IMR-90 (cell line): ENCODE results near the gene TPP2. TPM values are rescaled to one million over a fixed set of nuclear protein-coding genes. Genes with fewer than 3 reads are reported as not detected.

Experiments used
- ATAC-seq: fragments of 200-7000 bp; cut with Tn5 transposase; 2 replicates; pipeline ENCODE4 v1.9.1; 2020; ENCODE audit warnings: low read depth, mild to moderate bottlenecking, moderate library complexity
- BruUV-seq: library from RNA; stranded (reverse); fragments of 400-500 nt; replicated peaks from 2 replicates; lab custom pipeline; 2021; lab: Mats Ljungman, UMichigan
- CTCF ChIA-PET: fragments of 300-600 bp; formaldehyde crosslinking; extraction: SDS; loops from one replicate; lab custom pipeline; 2021; ENCODE audit warnings: antibody characterized with exemption; lab: Yijun Ruan, JAX
- POLR2A ChIA-PET: fragments of 300-600 bp; sonication (Branson Sonifier 250); formaldehyde crosslinking; loops from one replicate; lab custom pipeline; 2022; ENCODE audit warnings: antibody characterized with exemption; ENCODE audit not compliant: unreplicated experiment; lab: Charles Lee
- DNase-seq: peaks from one replicate; pipeline ENCODE4 v3.0.0; 2013
- H2AFZ ChIP-seq: replicated peaks from 2 replicates; pipeline ENCODE3; 2013; ENCODE audit warnings: low read length, mild to moderate bottlenecking; ENCODE audit not compliant: poor library complexity
- H2AK5ac ChIP-seq: 2 replicates; pipeline ENCODE4 v1.6.1; 2013; ENCODE audit warnings: low read depth, low read length, inconsistent platforms
- H2AK9ac ChIP-seq: replicated peaks from 2 replicates; pipeline ENCODE3; 2013; ENCODE audit warnings: mild to moderate bottlenecking, low read depth, low read length, moderate library complexity; ENCODE audit not compliant: poor library complexity
- H2BK120ac ChIP-seq: 2 replicates; pipeline ENCODE4 v1.6.1; 2013; ENCODE audit warnings: low read depth, low read length, inconsistent platforms
- H2BK15ac ChIP-seq: 3 replicates; pipeline ENCODE4 v1.6.1; 2013; ENCODE audit warnings: low read depth, low read length, inconsistent platforms
- H2BK20ac ChIP-seq: 2 replicates; pipeline ENCODE4 v1.6.1; 2013; ENCODE audit warnings: low read depth, mild to moderate bottlenecking, inconsistent platforms, low read length, moderate library complexity
- H2BK5ac ChIP-seq: 2 replicates; pipeline ENCODE4 v1.6.1; 2013; ENCODE audit warnings: mild to moderate bottlenecking, low read depth, low read length, inconsistent platforms; ENCODE audit not compliant: poor library complexity, severe bottlenecking
- H3K14ac ChIP-seq: replicated peaks from 2 replicates; pipeline ENCODE4 v1.6.1; 2013; ENCODE audit warnings: low read depth, low read length, inconsistent platforms
- H3K18ac ChIP-seq: 2 replicates; pipeline ENCODE4 v1.6.1; 2013; ENCODE audit warnings: low read depth, low read length, control low read depth
- H3K23ac ChIP-seq: 2 replicates; pipeline ENCODE4 v1.6.1; 2013; ENCODE audit warnings: low read depth, low read length, inconsistent platforms
- H3K27ac ChIP-seq: 2 replicates; pipeline ENCODE4 v1.5.1; 2013; ENCODE audit warnings: mild to moderate bottlenecking, control low read depth, low read length; ENCODE audit not compliant: insufficient read depth
- H3K27me3 ChIP-seq: 2 replicates; pipeline ENCODE4 v1.6.1; 2013; ENCODE audit warnings: low read length; ENCODE audit not compliant: control insufficient read depth, insufficient read depth
- H3K36me3 ChIP-seq: 2 replicates; pipeline ENCODE4 v1.6.1; 2013; ENCODE audit warnings: low read length, mixed read lengths; ENCODE audit not compliant: control insufficient read depth, insufficient read depth
- H3K4ac ChIP-seq: 2 replicates; pipeline ENCODE4 v1.6.1; 2013; ENCODE audit warnings: low read depth, low read length, inconsistent platforms
- H3K4me1 ChIP-seq: 2 replicates; pipeline ENCODE4 v1.6.1; 2013; ENCODE audit warnings: low read length, mixed read lengths; ENCODE audit not compliant: control insufficient read depth, insufficient read depth
- H3K4me2 ChIP-seq: 2 replicates; pipeline ENCODE4 v1.6.1; 2013; ENCODE audit warnings: low read depth, mild to moderate bottlenecking, control low read depth, low read length, moderate library complexity
- H3K4me3 ChIP-seq: 2 replicates; pipeline ENCODE4 v1.5.1; 2013; ENCODE audit warnings: low read depth, mild to moderate bottlenecking, control low read depth, low read length, moderate library complexity; ENCODE audit not compliant: insufficient read depth
- H3K56ac ChIP-seq: 2 replicates; pipeline ENCODE4 v1.6.1; 2013; ENCODE audit warnings: low read length, inconsistent platforms; ENCODE audit not compliant: insufficient read depth; ENCODE audit errors: extremely low read depth
- H3K79me1 ChIP-seq, 2 experiments: 2 replicates each; pipeline ENCODE4 v1.6.1; 2013; ENCODE audit warnings: low read length in 2 of 2, inconsistent platforms in 1 of 2, low read depth in 1 of 2
- H3K9ac ChIP-seq: 2 replicates; pipeline ENCODE4 v1.6.1; 2013; ENCODE audit warnings: low read depth, low read length, control low read depth
- H3K9me1 ChIP-seq: 2 replicates; pipeline ENCODE4 v1.6.1; 2013; ENCODE audit warnings: low read length, inconsistent platforms; ENCODE audit not compliant: insufficient read depth
- H3K9me3 ChIP-seq: 2 replicates; pipeline ENCODE4 v1.6.1; 2013; ENCODE audit warnings: low read length; ENCODE audit not compliant: control insufficient read depth, insufficient read depth
- H4K20me1 ChIP-seq: 2 replicates; pipeline ENCODE4 v1.6.1; 2013; ENCODE audit warnings: low read length, inconsistent platforms; ENCODE audit not compliant: insufficient read depth
- H4K5ac ChIP-seq: 2 replicates; pipeline ENCODE4 v1.6.1; 2013; ENCODE audit warnings: mild to moderate bottlenecking, low read depth, low read length, control low read depth
- H4K8ac ChIP-seq, 2 experiments: 2 replicates each; pipeline ENCODE4 v1.6.1; 2013; ENCODE audit warnings: low read depth in 2 of 2, low read length in 2 of 2, control low read depth in 1 of 2, inconsistent platforms in 1 of 2
- H4K91ac ChIP-seq: 2 replicates; pipeline ENCODE4 v1.6.1; 2013; ENCODE audit warnings: low read depth, low read length, inconsistent platforms; ENCODE audit not compliant: insufficient read depth
- BHLHE40 ChIP-seq: fragments of 150-350 bp; IDR thresholded peaks from 2 replicates; pipeline ENCODE4 v1.6.1; 2016; ENCODE audit warnings: mild to moderate bottlenecking, low read depth, low read length
- CEBPB ChIP-seq: IDR thresholded peaks from 2 replicates; pipeline ENCODE4 v1.6.1; 2012; ENCODE audit warnings: low read depth, low read length, improper control_type of control experiment
- CHD1 ChIP-seq: IDR thresholded peaks from 2 replicates; pipeline ENCODE4 v1.6.1; 2012; ENCODE audit warnings: low read depth, low read length, improper control_type of control experiment
- CTCF ChIP-seq: conservative IDR thresholded peaks from 2 replicates; pipeline ENCODE4 v1.5.1; 2012; ENCODE audit warnings: mild to moderate bottlenecking, low read depth, low read length, improper control_type of control experiment
- ELK1 ChIP-seq: fragments of 150-350 bp; IDR thresholded peaks from 2 replicates; pipeline ENCODE4 v1.6.1; 2016; ENCODE audit warnings: low read depth, mild to moderate bottlenecking, low read length, moderate library complexity, borderline replicate concordance
- FOS ChIP-seq: fragments of 150-350 bp; IDR thresholded peaks from 2 replicates; pipeline ENCODE4 v1.6.1; 2016; ENCODE audit warnings: low read depth, low read length
- MAFK ChIP-seq: IDR thresholded peaks from 2 replicates; pipeline ENCODE4 v1.6.1; 2012; ENCODE audit warnings: low read depth, low read length, improper control_type of control experiment
- MAZ ChIP-seq: IDR thresholded peaks from 2 replicates; pipeline ENCODE4 v1.6.1; 2012; ENCODE audit warnings: low read depth, mild to moderate bottlenecking, low read length, improper control_type of control experiment, moderate library complexity, borderline replicate concordance
- MXI1 ChIP-seq: IDR thresholded peaks from 2 replicates; pipeline ENCODE4 v1.6.1; 2012; ENCODE audit warnings: low read depth, mild to moderate bottlenecking, low read length, moderate library complexity, borderline replicate concordance
- NFE2L2 ChIP-seq: fragments of 150-350 bp; IDR thresholded peaks from 2 replicates; pipeline ENCODE4 v1.6.1; 2016; ENCODE audit warnings: low read depth, mild to moderate bottlenecking, low read length
- POLR2A ChIP-seq: IDR thresholded peaks from 2 replicates; pipeline ENCODE4 v1.6.1; 2012; ENCODE audit warnings: mild to moderate bottlenecking, low read depth, low read length
- RAD21 ChIP-seq: IDR thresholded peaks from 2 replicates; pipeline ENCODE4 v1.6.1; 2012; ENCODE audit warnings: low read length, improper control_type of control experiment
- RCOR1 ChIP-seq: IDR thresholded peaks from 2 replicates; pipeline ENCODE4 v1.6.1; 2012; ENCODE audit warnings: mild to moderate bottlenecking, low read length, improper control_type of control experiment; ENCODE audit not compliant: insufficient replicate concordance
- RFX5 ChIP-seq: IDR thresholded peaks from 2 replicates; pipeline ENCODE4 v1.8.0; 2012; ENCODE audit warnings: low read depth, mild to moderate bottlenecking, low read length, moderate library complexity
- SMC3 ChIP-seq: fragments of 150-350 bp; IDR thresholded peaks from 2 replicates; pipeline ENCODE4 v1.6.1; 2016; ENCODE audit warnings: low read depth, mild to moderate bottlenecking, antibody characterized with exemption, low read length, moderate library complexity
- USF2 ChIP-seq: fragments of 150-350 bp; IDR thresholded peaks from 2 replicates; pipeline ENCODE4 v1.6.1; 2017; ENCODE audit warnings: mild to moderate bottlenecking, antibody characterized with exemption, low read length, low read depth
- WGBS, 2 experiments: methylation state at CpG; one replicate each; pipeline versions ENCODE4 v1.1.5 to v1.1.7; 2013; ENCODE audit warnings: missing lambda C conversion rate in 2 of 2; ENCODE audit not compliant: insufficient read length in 1 of 2; ENCODE audit errors: extremely low coverage in 2 of 2; 5-methylcytosine and 5-hydroxymethylcytosine counted together
- dilution Hi-C: fragments of 300-500 bp; cut with HindIII; formaldehyde crosslinking; loops from one replicate; pipeline ENCODE4 v1.14.3; 2018; ENCODE audit warnings: low sequenced_read_pairs; ENCODE audit not compliant: unreplicated experiment
- in situ Hi-C: fragments of 300-500 bp; cut with MboI; formaldehyde crosslinking; loops from 3 replicates; pipeline ENCODE4 v1.14.3; 2019; ENCODE audit warnings: low sequenced_read_pairs, inconsistent platforms, mixed read lengths
- intact Hi-C: fragments of 100-400 bp; cut with micrococcal nuclease; formaldehyde crosslinking; loops from 2 replicates; pipeline ENCODE4 v1.10.0; 2022
- polyA plus RNA-seq, 3 experiments: library from polyadenylated mRNA; depleted of rRNA; stranded (reverse); fragments of >200 nt; gene quantifications; 2 replicates each; pipeline ENCODE4 v1.2.3, GENCODE V29; 2012; ENCODE audit warnings: low replicate concordance in 1 of 3
- total RNA-seq: library from RNA; depleted of rRNA; stranded (reverse); fragments of >200 nt; gene quantifications from 2 replicates; pipeline ENCODE4 v1.2.3, GENCODE V29; 2012

Gene TPP2
- total and polyA plus RNA-seq, 2 of the 4 experiments (the other 2 are of a cell fraction): 27.6 to 52.9 TPM

GRCh38 chr13:102715447-102715846, 118.7 kb downstream of the TPP2 start:
- TF ChIP-seq SMC3: no peak
- TF ChIP-seq CTCF: no peak
- TF ChIP-seq RAD21: no peak
- TF ChIP-seq USF2: no peak
- no peak for TF ChIP-seq BHLHE40
- no peak for TF ChIP-seq POLR2A
- TF ChIP-seq RCOR1: no peak
- no peak for TF ChIP-seq MAZ
- TF ChIP-seq ELK1: no peak
- no peak for TF ChIP-seq CHD1
- TF ChIP-seq MXI1: no peak
- TF ChIP-seq FOS: no peak
- TF ChIP-seq NFE2L2: no peak
- no peak for TF ChIP-seq MAFK
- no peak for TF ChIP-seq CEBPB
- no peak for TF ChIP-seq RFX5
- no peak for DNase-seq
- in situ Hi-C loops: no loop called here
- Histone ChIP-seq H3K4me3 (no peak overlapping the region), H3K9me1 (no peaks in the 10 kb centered on the region), H3K18ac (no peak overlapping the region), H2BK15ac (no peak overlapping the region), H2AK5ac (no peak overlapping the region), H4K20me1 (no peaks in the 10 kb centered on the region), H4K5ac (no peak overlapping the region), H4K91ac (no peak overlapping the region), H3K14ac (no peak overlapping the region), H2BK5ac (no peak overlapping the region), H3K4me1 (no peaks in the 10 kb centered on the region), H4K8ac (no peak overlapping the region), H2BK120ac (no peak overlapping the region), H3K4ac (no peak overlapping the region), H3K56ac (no peak overlapping the region), H2AFZ (no peak overlapping the region), H2BK20ac (no peak overlapping the region), H3K79me1 (no peaks in the 10 kb centered on the region), H3K27me3 (peaks cover 2% of the 10 kb centered on the region), H3K9ac (no peak overlapping the region), H3K23ac (no peak overlapping the region), H3K4me2 (no peak overlapping the region), H3K9me3 (no peaks in the 10 kb centered on the region), H3K27ac (no peak overlapping the region), H3K36me3 (no peaks in the 10 kb centered on the region), H2AK9ac (no peak overlapping the region)
- intact Hi-C loops: no loop called here
- ChIA-PET CTCF (interaction anchor here (0.5 kb wide), 1 partner anchor 126 kb away, joined by 3 read pairs; no protein-coding TSS in a partner anchor), POLR2A (no interaction called here)
- no CpG with 5 or more reads among the region's 1 CpG for WGBS, 2 experiments
- dilution Hi-C loops: no loop called here
- no peak for ATAC-seq
- no TSS peak for BruUV-seq
